HUES48 (cell line): ENCODE measurements around the gene AHSG.

ENCODE experiments used
- H3K27ac ChIP-seq: one replicate; pipeline ENCODE4 v1.7.0; 2013; ENCODE audit warnings: low read depth, low read length, inconsistent platforms
- H3K27me3 ChIP-seq: 2 replicates; pipeline ENCODE4 v1.6.1; 2013; ENCODE audit warnings: mild to moderate bottlenecking, low read length; ENCODE audit not compliant: control insufficient read depth, insufficient read depth
- H3K36me3 ChIP-seq: 2 replicates; pipeline ENCODE4 v1.6.1; 2013; ENCODE audit warnings: low read length; ENCODE audit not compliant: control insufficient read depth, insufficient read depth
- H3K4me1 ChIP-seq: 2 replicates; pipeline ENCODE4 v1.6.1; 2013; ENCODE audit warnings: mild to moderate bottlenecking, low read length; ENCODE audit not compliant: control insufficient read depth, insufficient read depth
- H3K4me3 ChIP-seq: 2 replicates; pipeline ENCODE4 v1.5.1; 2013; ENCODE audit warnings: mild to moderate bottlenecking, low read depth, low read length
- H3K9ac ChIP-seq: 2 replicates; pipeline ENCODE4 v1.6.1; 2013; ENCODE audit warnings: mild to moderate bottlenecking, low read depth, low read length, moderate library complexity
- H3K9me3 ChIP-seq: 2 replicates; pipeline ENCODE4 v1.6.1; 2013; ENCODE audit warnings: low read length; ENCODE audit not compliant: control insufficient read depth, insufficient read depth

AHSG gene

GRCh38 chr3:186646106-186646505 is 33.2 kb downstream of the AHSG start:
- Histone ChIP-seq H3K4me1 (peaks cover 15% of the 10 kb centered on the region), H3K27me3 (no peaks in the 10 kb centered on the region), H3K27ac (no peak overlapping the region), H3K9ac (no peak overlapping the region), H3K36me3 (no peaks in the 10 kb centered on the region), H3K9me3 (no peaks in the 10 kb centered on the region), H3K4me3 (no peak overlapping the region)

GRCh38 chr3:186646841-186647240 is 34.0 kb downstream of the AHSG start:
- Histone ChIP-seq H3K4me3 (no peak overlapping the region), H3K9me3 (no peaks in the 10 kb centered on the region), H3K27ac (no peak overlapping the region), H3K9ac (no peak overlapping the region), H3K4me1 (peaks cover 12% of the 10 kb centered on the region), H3K27me3 (no peaks in the 10 kb centered on the region), H3K36me3 (no peaks in the 10 kb centered on the region)

- Histone ChIP-seq H3K27me3 (no peaks in the 10 kb centered on the region), H3K4me3 (no peak overlapping the region), H3K27ac (no peak overlapping the region), H3K4me1 (no peaks in the 10 kb centered on the region; the same call in 1 of the 2 replicates), H3K36me3 (no peaks in the 10 kb centered on the region), H3K9me3 (no peaks in the 10 kb centered on the region), H3K9ac (no peak overlapping the region)
These were observed 36.0 kb downstream of the AHSG start for GRCh38 chr3:186648851-186649250.

GRCh38 chr3:186651678-186652215 is 38.9 kb downstream of the AHSG start:
- Histone ChIP-seq H3K9me3 (no peaks in the 10 kb centered on the region), H3K4me3 (no peak overlapping the region), H3K9ac (no peak overlapping the region), H3K27ac (no peak overlapping the region), H3K27me3 (no peaks in the 10 kb centered on the region), H3K36me3 (no peaks in the 10 kb centered on the region), H3K4me1 (peaks cover 12% of the 10 kb centered on the region)

- Histone ChIP-seq H3K9ac (no peak overlapping the region), H3K4me3 (no peak overlapping the region), H3K4me1 (peaks cover 12% of the 10 kb centered on the region), H3K9me3 (no peaks in the 10 kb centered on the region; the same call in 1 of the 2 replicates), H3K27ac (no peak overlapping the region), H3K36me3 (no peaks in the 10 kb centered on the region), H3K27me3 (no peaks in the 10 kb centered on the region)
These were observed 40.3 kb downstream of the AHSG start for GRCh38 chr3:186653080-186653707.

GRCh38 chr3:186653984-186654383 is 41.1 kb downstream of the AHSG start:
- no peak overlapping the region for H3K9ac ChIP-seq
- H3K27me3 ChIP-seq: no peaks in the 10 kb centered on the region
- H3K36me3 ChIP-seq: no peaks in the 10 kb centered on the region
- H3K4me1 ChIP-seq: peaks cover 12% of the 10 kb centered on the region
- H3K9me3 ChIP-seq: no peaks in the 10 kb centered on the region; the same call in 1 of the 2 replicates
- no peak overlapping the region for H3K4me3 ChIP-seq
- H3K27ac ChIP-seq: peak overlapping the region; percentile 65

GRCh38 chr3:186663361-186664118 is 50.7 kb downstream of the AHSG start:
- H3K9ac ChIP-seq: peak overlapping the region; percentile 37
- peak overlapping the region; percentile 69 for H3K27ac ChIP-seq
- peak overlapping the region; percentile 36 for H3K4me3 ChIP-seq
- H3K36me3 ChIP-seq: no peaks in the 10 kb centered on the region
- no peaks in the 10 kb centered on the region for H3K9me3 ChIP-seq
- H3K27me3 ChIP-seq: no peaks in the 10 kb centered on the region
- H3K4me1 ChIP-seq: peaks cover 26% of the 10 kb centered on the region

- no peaks in the 10 kb centered on the region for H3K27me3 ChIP-seq
- no peak overlapping the region; the same call in 1 of the 2 replicates for H3K4me3 ChIP-seq
- peaks cover 26% of the 10 kb centered on the region for H3K4me1 ChIP-seq
- peak overlapping the region; percentile 69 for H3K27ac ChIP-seq
- H3K36me3 ChIP-seq: no peaks in the 10 kb centered on the region
- no peaks in the 10 kb centered on the region for H3K9me3 ChIP-seq
- H3K9ac ChIP-seq: no peak overlapping the region
These were observed 51.2 kb downstream of the AHSG start for GRCh38 chr3:186664119-186664495.

GRCh38 chr3:186664506-186664905 is 51.6 kb downstream of the AHSG start:
- Histone ChIP-seq H3K9ac (no peak overlapping the region), H3K36me3 (no peaks in the 10 kb centered on the region), H3K4me3 (no peak overlapping the region), H3K27ac (peak overlapping the region; percentile 69), H3K4me1 (peaks cover 26% of the 10 kb centered on the region), H3K9me3 (no peaks in the 10 kb centered on the region), H3K27me3 (no peaks in the 10 kb centered on the region)

GRCh38 chr3:186665625-186666188 is 52.8 kb downstream of the AHSG start, which contains the start of gene HRG:
HRG (plus strand) TSS chr3:186666014; CDS start chr3:186666032, 18 bp downstream.
- no peaks in the 10 kb centered on the region for H3K36me3 ChIP-seq
- no peaks in the 10 kb centered on the region for H3K9me3 ChIP-seq
- H3K4me3 ChIP-seq: no peak within 1 kb of the TSS
- no peaks in the 10 kb centered on the region for H3K27me3 ChIP-seq
- H3K4me1 ChIP-seq: peaks cover 26% of the 10 kb centered on the region
- no peak within 1 kb of the TSS for H3K9ac ChIP-seq
- no peak within 1 kb of the TSS for H3K27ac ChIP-seq

GRCh38 chr3:186668426-186668825 is 55.6 kb downstream of the AHSG start:
- Histone ChIP-seq H3K9me3 (no peaks in the 10 kb centered on the region), H3K9ac (no peak overlapping the region), H3K27me3 (no peaks in the 10 kb centered on the region), H3K27ac (no peak overlapping the region), H3K4me1 (peaks cover 22% of the 10 kb centered on the region), H3K36me3 (no peaks in the 10 kb centered on the region), H3K4me3 (no peak overlapping the region)
